ENCODE data around the gene FXYD2.

The FXYD2 gene

DNA sequence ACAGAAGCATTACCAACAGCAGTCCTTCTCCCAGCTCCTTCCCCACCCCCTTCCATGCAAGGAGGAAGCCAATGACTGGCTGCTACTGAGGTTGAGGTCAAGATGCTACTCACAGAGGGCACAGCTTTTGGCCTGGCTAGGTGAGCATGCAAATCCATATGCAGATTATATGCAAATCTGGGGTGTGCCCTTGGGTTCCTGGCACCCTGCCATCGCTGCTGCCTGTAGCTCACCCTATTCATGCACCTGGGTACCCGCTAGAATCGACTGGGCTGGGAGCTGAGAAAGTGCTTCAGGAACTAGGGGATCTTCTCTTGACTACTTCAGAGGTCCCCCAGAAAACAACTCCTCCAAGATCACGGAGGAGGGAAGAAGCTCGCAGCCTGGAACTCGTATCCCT is 31.6 kb downstream of the FXYD2 start:
- Histone ChIP-seq H3K79me2 (ENCODE audit: control insufficient read depth, low read length) (no peaks in the 10 kb centered on the region), H3K27me3 (ENCODE audit: control insufficient read depth, low read length) (peaks cover 7% of the 10 kb centered on the region; the same call in 1 of the 2 replicates), H3F3A (ENCODE audit: control insufficient read depth, insufficient read depth) (no peaks in the 10 kb centered on the region), H3K4me3 (ENCODE audit: low read length) (no peak overlapping the region), H3K4me2 (ENCODE audit: low read length) (no peak overlapping the region), H3K9me3 (ENCODE audit: control insufficient read depth, insufficient read depth, low read length) (no peaks in the 10 kb centered on the region), H3K27ac (ENCODE audit: low read depth, low read length) (no peak overlapping the region), H3K9me2 (replicated peaks; ENCODE audit: control insufficient read depth, low read length) (no peaks in the 10 kb centered on the region), H3K36me3 (ENCODE audit: control insufficient read depth, low read length) (no peaks in the 10 kb centered on the region), H4K20me1 (ENCODE audit: control insufficient read depth, insufficient read depth, low read depth, low read length) (no peaks in the 10 kb centered on the region), H3K4me1 (ENCODE audit: control insufficient read depth, low read length) (no peaks in the 10 kb centered on the region)
- no peak for TF ChIP-seq EZH2phosphoT487 (IDR thresholded peaks at IDR 0.05; ENCODE audit: borderline replicate concordance, low read length)
- TF ChIP-seq, protein P1, sequence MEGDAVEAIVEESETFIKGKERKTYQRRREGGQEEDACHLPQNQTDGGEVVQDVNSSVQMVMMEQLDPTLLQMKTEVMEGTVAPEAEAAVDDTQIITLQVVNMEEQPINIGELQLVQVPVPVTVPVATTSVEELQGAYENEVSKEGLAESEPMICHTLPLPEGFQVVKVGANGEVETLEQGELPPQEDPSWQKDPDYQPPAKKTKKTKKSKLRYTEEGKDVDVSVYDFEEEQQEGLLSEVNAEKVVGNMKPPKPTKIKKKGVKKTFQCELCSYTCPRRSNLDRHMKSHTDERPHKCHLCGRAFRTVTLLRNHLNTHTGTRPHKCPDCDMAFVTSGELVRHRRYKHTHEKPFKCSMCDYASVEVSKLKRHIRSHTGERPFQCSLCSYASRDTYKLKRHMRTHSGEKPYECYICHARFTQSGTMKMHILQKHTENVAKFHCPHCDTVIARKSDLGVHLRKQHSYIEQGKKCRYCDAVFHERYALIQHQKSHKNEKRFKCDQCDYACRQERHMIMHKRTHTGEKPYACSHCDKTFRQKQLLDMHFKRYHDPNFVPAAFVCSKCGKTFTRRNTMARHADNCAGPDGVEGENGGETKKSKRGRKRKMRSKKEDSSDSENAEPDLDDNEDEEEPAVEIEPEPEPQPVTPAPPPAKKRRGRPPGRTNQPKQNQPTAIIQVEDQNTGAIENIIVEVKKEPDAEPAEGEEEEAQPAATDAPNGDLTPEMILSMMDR (IDR thresholded peaks at IDR 0.05; ENCODE audit: low read depth, low read length, poor library complexity, severe bottlenecking) = no peak

DNA sequence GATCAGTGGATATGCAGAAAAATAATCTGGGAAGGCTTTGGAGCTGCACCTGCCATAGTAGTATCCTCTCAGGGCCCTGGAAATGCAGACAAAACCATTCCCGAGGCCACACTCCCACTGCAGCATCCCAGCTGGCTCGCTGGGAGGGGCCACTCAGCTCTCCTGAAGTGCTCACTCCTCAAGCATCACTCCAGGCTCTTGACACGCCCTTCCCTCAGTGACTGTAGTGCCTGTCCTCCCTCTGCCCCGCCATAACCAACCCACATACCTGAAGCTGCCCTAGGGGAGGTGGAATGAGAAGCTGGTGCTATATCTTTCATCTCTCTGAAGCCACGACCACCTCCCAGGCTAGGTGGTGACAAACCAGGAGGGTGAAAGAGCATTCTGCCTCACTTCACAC is 32.3 kb downstream of the FXYD2 start:
- Histone ChIP-seq H3K9me2 (replicated peaks; ENCODE audit: control insufficient read depth, low read length) (no peaks in the 10 kb centered on the region), H3K79me2 (ENCODE audit: control insufficient read depth, low read length) (no peaks in the 10 kb centered on the region), H3K4me2 (ENCODE audit: low read length) (no peak overlapping the region), H4K20me1 (ENCODE audit: control insufficient read depth, insufficient read depth, low read depth, low read length) (no peaks in the 10 kb centered on the region), H3K9me3 (ENCODE audit: control insufficient read depth, insufficient read depth, low read length) (no peaks in the 10 kb centered on the region), H3K27ac (ENCODE audit: low read depth, low read length) (no peak overlapping the region), H3F3A (ENCODE audit: control insufficient read depth, insufficient read depth) (no peaks in the 10 kb centered on the region), H3K4me1 (ENCODE audit: control insufficient read depth, low read length) (no peaks in the 10 kb centered on the region), H3K36me3 (ENCODE audit: control insufficient read depth, low read length) (no peaks in the 10 kb centered on the region), H3K27me3 (ENCODE audit: control insufficient read depth, low read length) (peaks cover 3% of the 10 kb centered on the region; the same call in 1 of the 2 replicates), H3K4me3 (ENCODE audit: low read length) (no peak overlapping the region)
- no peak for TF ChIP-seq EZH2phosphoT487 (IDR thresholded peaks at IDR 0.05; ENCODE audit: borderline replicate concordance, low read length)
- TF ChIP-seq, protein P1 (IDR thresholded peaks at IDR 0.05; ENCODE audit: low read depth, low read length, poor library complexity, severe bottlenecking) = no peak

DNA sequence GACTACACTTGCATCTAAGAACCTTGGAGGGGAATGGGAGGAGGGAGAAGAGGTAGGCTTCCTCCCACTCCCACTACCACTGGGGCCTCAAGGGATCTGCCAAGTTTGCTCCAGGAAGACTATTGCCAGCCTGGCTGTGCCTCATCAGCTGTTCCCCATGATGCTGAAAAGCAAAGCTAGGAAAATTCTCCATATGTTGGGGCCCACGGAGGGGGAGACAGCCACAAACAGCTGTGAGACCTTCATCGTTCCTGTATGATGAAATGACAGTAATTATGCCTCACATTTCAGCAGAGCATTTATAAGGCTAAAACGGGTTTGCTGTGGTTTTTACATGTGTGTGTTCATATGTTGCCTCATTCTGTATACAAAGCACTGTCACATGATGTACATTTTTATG is 34.3 kb downstream of the FXYD2 start:
- Histone ChIP-seq H3K79me2 (ENCODE audit: control insufficient read depth, low read length) (no peaks in the 10 kb centered on the region), H3K27me3 (ENCODE audit: control insufficient read depth, low read length) (peaks cover 9% of the 10 kb centered on the region; the same call in 1 of the 2 replicates), H3K9me3 (ENCODE audit: control insufficient read depth, insufficient read depth, low read length) (no peaks in the 10 kb centered on the region), H3K4me2 (ENCODE audit: low read length) (no peak overlapping the region), H3K4me3 (ENCODE audit: low read length) (no peak overlapping the region), H3K9me2 (replicated peaks; ENCODE audit: control insufficient read depth, low read length) (no peaks in the 10 kb centered on the region), H3K36me3 (ENCODE audit: control insufficient read depth, low read length) (no peaks in the 10 kb centered on the region), H4K20me1 (ENCODE audit: control insufficient read depth, insufficient read depth, low read depth, low read length) (no peaks in the 10 kb centered on the region), H3K27ac (ENCODE audit: low read depth, low read length) (no peak overlapping the region), H3K4me1 (ENCODE audit: control insufficient read depth, low read length) (no peaks in the 10 kb centered on the region), H3F3A (ENCODE audit: control insufficient read depth, insufficient read depth) (no peaks in the 10 kb centered on the region)
- no peak for TF ChIP-seq EZH2phosphoT487 (IDR thresholded peaks at IDR 0.05; ENCODE audit: borderline replicate concordance, low read length)
- TF ChIP-seq, protein P1 (IDR thresholded peaks at IDR 0.05; ENCODE audit: low read depth, low read length, poor library complexity, severe bottlenecking) = no peak
